Measurements from ENCODE around the gene IRF4.

Gene IRF4

DNA sequence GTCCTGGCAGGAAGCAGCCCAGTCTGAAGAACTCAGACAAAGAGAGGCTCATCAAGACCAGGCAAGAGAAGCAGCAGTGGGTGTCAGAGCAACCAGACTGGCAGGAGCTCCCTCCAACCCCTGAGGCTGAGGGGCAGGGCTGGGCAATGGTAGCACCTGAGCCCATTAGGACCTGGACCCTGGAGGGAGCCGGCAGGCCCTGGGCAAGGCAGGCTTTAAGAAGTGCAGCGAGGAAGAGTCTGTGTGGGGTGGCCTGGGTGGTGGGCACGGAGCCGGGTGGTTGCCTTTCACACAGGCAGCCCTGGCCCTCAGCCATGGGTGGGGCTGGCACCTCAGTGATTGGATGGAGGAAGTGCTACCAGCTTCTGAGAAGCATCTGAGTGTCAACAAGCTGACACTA lies 33.1 kb upstream of the IRF4 start:
- no peak overlapping the region for H3K4me3 ChIP-seq (ENCODE audit: low read depth, low read length)
- TF ChIP-seq, protein P1, sequence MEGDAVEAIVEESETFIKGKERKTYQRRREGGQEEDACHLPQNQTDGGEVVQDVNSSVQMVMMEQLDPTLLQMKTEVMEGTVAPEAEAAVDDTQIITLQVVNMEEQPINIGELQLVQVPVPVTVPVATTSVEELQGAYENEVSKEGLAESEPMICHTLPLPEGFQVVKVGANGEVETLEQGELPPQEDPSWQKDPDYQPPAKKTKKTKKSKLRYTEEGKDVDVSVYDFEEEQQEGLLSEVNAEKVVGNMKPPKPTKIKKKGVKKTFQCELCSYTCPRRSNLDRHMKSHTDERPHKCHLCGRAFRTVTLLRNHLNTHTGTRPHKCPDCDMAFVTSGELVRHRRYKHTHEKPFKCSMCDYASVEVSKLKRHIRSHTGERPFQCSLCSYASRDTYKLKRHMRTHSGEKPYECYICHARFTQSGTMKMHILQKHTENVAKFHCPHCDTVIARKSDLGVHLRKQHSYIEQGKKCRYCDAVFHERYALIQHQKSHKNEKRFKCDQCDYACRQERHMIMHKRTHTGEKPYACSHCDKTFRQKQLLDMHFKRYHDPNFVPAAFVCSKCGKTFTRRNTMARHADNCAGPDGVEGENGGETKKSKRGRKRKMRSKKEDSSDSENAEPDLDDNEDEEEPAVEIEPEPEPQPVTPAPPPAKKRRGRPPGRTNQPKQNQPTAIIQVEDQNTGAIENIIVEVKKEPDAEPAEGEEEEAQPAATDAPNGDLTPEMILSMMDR (IDR thresholded peaks at IDR 0.05; ENCODE audit: control insufficient read depth, extremely low read depth, insufficient read depth) = no peak
- DNase-seq (ENCODE audit: low read depth) = no peak

- TF ChIP-seq, protein P1 (IDR thresholded peaks at IDR 0.05; ENCODE audit: control insufficient read depth, extremely low read depth, insufficient read depth) = no peak
- DNase-seq (ENCODE audit: low read depth) = no peak
- H3K4me3 ChIP-seq (ENCODE audit: low read depth, low read length) = no peak overlapping the region
Observed at GRCh38 chr6:358847-359246, 32.7 kb upstream of the IRF4 start.

GRCh38 chr6:359261-360035 lies 32.1 kb upstream of the IRF4 start:
- no peak for DNase-seq (ENCODE audit: low read depth)
- TF ChIP-seq, protein P1 (IDR thresholded peaks at IDR 0.05; ENCODE audit: control insufficient read depth, extremely low read depth, insufficient read depth) = no peak
- no peak overlapping the region for H3K4me3 ChIP-seq (ENCODE audit: low read depth, low read length)

GRCh38 chr6:360349-360748 lies 31.2 kb upstream of the IRF4 start:
- no peak for DNase-seq (ENCODE audit: low read depth)
- no peak overlapping the region for H3K4me3 ChIP-seq (ENCODE audit: low read depth, low read length)
- TF ChIP-seq, protein P1 (IDR thresholded peaks at IDR 0.05; ENCODE audit: control insufficient read depth, extremely low read depth, insufficient read depth) = no peak

GRCh38 chr6:360764-361373 lies 30.7 kb upstream of the IRF4 start:
- TF ChIP-seq, protein P1 (IDR thresholded peaks at IDR 0.05; ENCODE audit: control insufficient read depth, extremely low read depth, insufficient read depth) = no peak
- no peak for DNase-seq (ENCODE audit: low read depth)
- no peak overlapping the region for H3K4me3 ChIP-seq (ENCODE audit: low read depth, low read length)

- no peak for DNase-seq (ENCODE audit: low read depth)
- H3K4me3 ChIP-seq (ENCODE audit: low read depth, low read length) = no peak overlapping the region
- TF ChIP-seq, protein P1 (IDR thresholded peaks at IDR 0.05; ENCODE audit: control insufficient read depth, extremely low read depth, insufficient read depth) = no peak
Observed at GRCh38 chr6:361411-362132, 30.0 kb upstream of the IRF4 start.
